Endothelial cell of umbilical vein (primary cell): ENCODE results near the gene DSG3. TPM values are rescaled to one million over a fixed set of nuclear protein-coding genes. Genes with fewer than 3 reads are reported as not detected.

Experiments
- BruUV-seq: library from RNA; stranded (reverse); fragments of 400-500 nt; replicated peaks from 2 replicates; lab custom pipeline; 2021; lab: Mats Ljungman, UMichigan
- CTCF ChIA-PET: fragments of 300-600, 350-600 bp; sonication (Branson Sonifier 250); formaldehyde crosslinking; loops from one replicate; lab custom pipeline; 2021; ENCODE audit warnings: antibody characterized with exemption, inconsistent platforms; lab: Charles Lee
- POLR2A ChIA-PET: fragments of 300-600, 350-600 bp; sonication (Branson Sonifier 250); formaldehyde crosslinking; loops from one replicate; lab custom pipeline; 2021; ENCODE audit warnings: antibody characterized with exemption, inconsistent platforms; lab: Charles Lee
- DNase-seq: peaks from one replicate; pipeline ENCODE4 v3.0.0-alpha.2; 2011; ENCODE audit warnings: low read depth, low spot score
- FAIRE-seq: peaks from 2 replicates; lab custom pipeline; 2011; peaks lifted over from hg19 to GRCh38; lab: Jason Lieb, UNC
- H2AFZ ChIP-seq: 2 replicates; pipeline ENCODE4 v1.6.0; 2012; ENCODE audit warnings: low read depth, low read length, control low read depth, inconsistent platforms
- H3K27ac ChIP-seq: 2 replicates; pipeline ENCODE4 v1.5.1; 2011; ENCODE audit warnings: low read depth, mild to moderate bottlenecking, control low read depth, low read length, moderate library complexity; ENCODE audit not compliant: insufficient read depth
- H3K27me3 ChIP-seq, 2 experiments: 2 replicates each; pipeline versions ENCODE4 v1.6.0 to v1.6.1; 2011; ENCODE audit warnings: low read length in 2 of 2, mixed read lengths in 1 of 2; ENCODE audit not compliant: control insufficient read depth in 2 of 2, insufficient read depth in 2 of 2
- H3K36me3 ChIP-seq, 2 experiments: 2 replicates in 1 of 2; 3 replicates in 1 of 2; pipeline ENCODE4 v1.5.1; 2011; ENCODE audit warnings: low read length in 2 of 2, mild to moderate bottlenecking in 1 of 2, moderate library complexity in 1 of 2; ENCODE audit not compliant: control insufficient read depth in 2 of 2, insufficient read depth in 2 of 2; ENCODE audit errors: extremely low read depth in 1 of 2
- H3K4me1 ChIP-seq: 3 replicates; pipeline ENCODE4 v1.5.1; 2011; ENCODE audit warnings: mild to moderate bottlenecking, low read length; ENCODE audit not compliant: control insufficient read depth, insufficient read depth; ENCODE audit errors: extremely low read depth
- H3K4me2 ChIP-seq: 2 replicates; pipeline ENCODE4 v1.6.1; 2011; ENCODE audit warnings: low read length, control low read depth, mixed read lengths; ENCODE audit not compliant: insufficient read depth
- H3K4me3 ChIP-seq, 3 experiments: fragments of 200-600 bp in 1 of 3; sonication (generic), shearing (Covaris generic) in 1 of 3; replicated peaks in 1 of 3; 2 replicates each; pipeline ENCODE4 v1.5.1; 2011 to 2016; ENCODE audit warnings: control low read depth in 3 of 3, low read length in 3 of 3, mild to moderate bottlenecking in 2 of 3, inconsistent platforms in 1 of 3, low read depth in 1 of 3, moderate library complexity in 1 of 3; ENCODE audit not compliant: insufficient read depth in 1 of 3
- H3K79me2 ChIP-seq: 2 replicates; pipeline ENCODE4 v1.6.0; 2012; ENCODE audit warnings: low read length, inconsistent platforms; ENCODE audit not compliant: control insufficient read depth, insufficient read depth
- H3K9ac ChIP-seq: replicated peaks from 2 replicates; pipeline ENCODE3; 2011; ENCODE audit warnings: low read length, control low read depth; ENCODE audit not compliant: insufficient read depth; ENCODE audit errors: extremely low read depth
- H3K9me1 ChIP-seq: replicated peaks from 3 replicates; pipeline ENCODE4 v1.6.0; 2011; ENCODE audit warnings: mild to moderate bottlenecking, low read length; ENCODE audit not compliant: control insufficient read depth, insufficient read depth; ENCODE audit errors: extremely low read depth
- H3K9me3 ChIP-seq: replicated peaks from 2 replicates; pipeline ENCODE4 v1.5.1; 2012; ENCODE audit warnings: low read length, inconsistent platforms; ENCODE audit not compliant: control insufficient read depth, insufficient read depth
- H4K20me1 ChIP-seq: replicated peaks from 2 replicates; pipeline ENCODE3; 2011; ENCODE audit warnings: mild to moderate bottlenecking, low read length; ENCODE audit not compliant: control insufficient read depth, insufficient read depth; ENCODE audit errors: extremely low read depth
- FOS ChIP-seq: IDR thresholded peaks from 2 replicates; pipeline ENCODE4 v1.6.1; 2011; ENCODE audit warnings: mild to moderate bottlenecking, low read length, moderate library complexity, borderline replicate concordance; ENCODE audit not compliant: insufficient read depth
- GATA2 ChIP-seq: IDR thresholded peaks from 2 replicates; pipeline ENCODE4 v1.7.0; 2011; ENCODE audit warnings: low read depth, mild to moderate bottlenecking, moderate library complexity, mixed read lengths, low read length; ENCODE audit not compliant: insufficient read length, insufficient read depth
- JUN ChIP-seq: IDR thresholded peaks from 2 replicates; pipeline ENCODE4 v1.6.1; 2011; ENCODE audit warnings: borderline replicate concordance, low read depth; ENCODE audit not compliant: insufficient read length, insufficient read depth
- MYC ChIP-seq: IDR thresholded peaks from one replicate; pipeline ENCODE4 v1.6.1; 2011; ENCODE audit warnings: mild to moderate bottlenecking, low read depth, low read length
- POLR2A ChIP-seq: IDR thresholded peaks from 2 replicates; pipeline ENCODE4 v1.6.1; 2012; ENCODE audit warnings: low read depth, mild to moderate bottlenecking, control low read depth, low read length
- dilution Hi-C: fragments of 300-500 bp; cut with MboI; formaldehyde crosslinking; loops from one replicate; pipeline ENCODE4 v1.15.0; 2019; ENCODE audit warnings: low sequenced_read_pairs; ENCODE audit not compliant: extremely low pct_ligation_motif_present
- intact Hi-C: fragments of 100-400 bp; cut with micrococcal nuclease; formaldehyde crosslinking; loops from one replicate; pipeline ENCODE4 v1.10.0; 2022
- polyA plus RNA-seq, 4 experiments: library from polyadenylated mRNA; depleted of rRNA in 3 of 4; stranded (reverse) in 3 of 4; unstranded in 1 of 4; fragments of >200 nt; gene quantifications; 2 replicates each; pipeline versions ENCODE4 v1.2.1 to v1.2.3, GENCODE V29; 2011 to 2012; ENCODE audit warnings: missing spikeins in 1 of 4
- total RNA-seq: library from RNA; stranded (reverse); gene quantifications from 2 replicates; pipeline ENCODE4 v1.2.3, GENCODE V29; 2021
- TF ChIP-seq, protein P1 (sequence below): IDR thresholded peaks from 2 replicates; pipeline ENCODE4 v1.6.1; 2011; ENCODE audit not compliant: insufficient read depth, insufficient read length
- TF ChIP-seq, protein P2 (sequence below), 2 donors: IDR thresholded peaks; 1 replicate in 1 of 2; 2 replicates in 1 of 2; pipeline ENCODE4 v1.5.1; 2011; ENCODE audit warnings: low read length in 2 of 2, mild to moderate bottlenecking in 2 of 2, moderate library complexity in 2 of 2, control low read depth in 1 of 2, inconsistent platforms in 1 of 2, low read depth in 1 of 2; ENCODE audit not compliant: insufficient read depth in 1 of 2; ENCODE audit errors: extremely low read depth in 1 of 2

Gene DSG3
- total and polyA plus RNA-seq, 2 donors (not counting 3 experiments of a cell fraction or from before 2014, with no cell fraction given) = 0.07 TPM; not detected in 1

DNA sequence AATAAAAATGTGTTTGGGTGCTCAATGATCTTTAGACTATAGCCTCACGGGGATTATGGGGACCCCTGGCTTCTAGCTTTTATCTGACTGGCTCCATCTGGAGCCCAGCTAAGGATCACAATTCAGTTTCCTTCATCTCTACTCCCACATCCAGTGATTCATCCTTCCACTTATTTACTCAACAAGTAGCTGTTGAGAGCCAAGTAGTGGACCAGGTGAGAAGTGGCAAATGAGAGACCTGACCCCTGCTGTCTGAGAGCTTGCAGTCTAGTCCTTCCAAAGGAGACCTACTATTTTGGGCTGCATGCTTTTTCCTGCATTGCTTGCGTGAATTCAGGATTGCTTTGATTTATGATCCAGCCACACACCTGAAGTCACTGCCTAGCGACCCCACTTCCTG lies 10.7 kb upstream of the DSG3 start:
- no peak overlapping the region for H3K9ac ChIP-seq
- H3K9me3 ChIP-seq = no peaks in the 10 kb centered on the region
- H3K4me2 ChIP-seq = no peak overlapping the region
- H3K36me3 ChIP-seq = no peaks in the 10 kb centered on the region
- no peaks in the 10 kb centered on the region for H3K9me1 ChIP-seq
- TF ChIP-seq MYC = no peak
- no peak for TF ChIP-seq POLR2A
- no peak for TF ChIP-seq FOS
- TF ChIP-seq JUN = no peak
- H3K79me2 ChIP-seq = no peaks in the 10 kb centered on the region
- no peak overlapping the region for H2AFZ ChIP-seq
- no peaks in the 10 kb centered on the region for H3K27me3 ChIP-seq
- intact Hi-C loops (no loop called here), dilution Hi-C loops (no loop called here)
- H3K4me1 ChIP-seq = no peaks in the 10 kb centered on the region
- H3K27ac ChIP-seq = no peak overlapping the region
- H3K4me3 ChIP-seq = no peak overlapping the region
- ChIA-PET POLR2A (no interaction called here), CTCF (no interaction called here)
- FAIRE-seq (no peak), DNase-seq (no peak)
- H4K20me1 ChIP-seq = no peaks in the 10 kb centered on the region
- no TSS peak for BruUV-seq

DNA sequence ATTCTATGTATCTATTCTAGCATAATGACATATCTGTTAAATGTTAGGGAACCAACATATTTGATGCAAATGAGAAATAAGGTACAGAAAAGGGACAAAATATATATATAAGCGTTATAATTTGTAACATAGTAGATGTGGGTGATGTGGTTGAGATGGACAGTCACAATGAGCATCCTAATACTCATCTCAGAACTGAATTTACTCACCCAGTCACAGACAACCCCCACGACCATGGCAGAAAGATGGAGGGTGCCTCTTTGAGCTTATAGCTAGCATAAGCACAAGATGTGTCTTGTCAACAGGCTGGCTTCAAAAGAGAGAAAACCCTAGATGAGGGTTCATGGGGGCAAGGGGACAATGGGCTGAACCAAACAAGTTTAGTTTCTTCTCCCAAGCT lies 9.1 kb upstream of the DSG3 start:
- FAIRE-seq (no peak), DNase-seq (no peak)
- intact Hi-C loops (no loop called here), dilution Hi-C loops (no loop called here)
- Histone ChIP-seq H3K4me2 (no peak overlapping the region), H3K4me3 (no peak overlapping the region), H3K9me3 (no peaks in the 10 kb centered on the region), H3K36me3 (no peaks in the 10 kb centered on the region), H3K79me2 (no peaks in the 10 kb centered on the region), H4K20me1 (no peaks in the 10 kb centered on the region), H3K4me1 (no peaks in the 10 kb centered on the region), H3K27me3 (no peaks in the 10 kb centered on the region), H3K9ac (no peak overlapping the region), H2AFZ (no peak overlapping the region), H3K27ac (no peak overlapping the region), H3K9me1 (no peaks in the 10 kb centered on the region)
- CTCF ChIA-PET = no interaction called here
- BruUV-seq = no TSS peak
- TF ChIP-seq, protein P1, sequence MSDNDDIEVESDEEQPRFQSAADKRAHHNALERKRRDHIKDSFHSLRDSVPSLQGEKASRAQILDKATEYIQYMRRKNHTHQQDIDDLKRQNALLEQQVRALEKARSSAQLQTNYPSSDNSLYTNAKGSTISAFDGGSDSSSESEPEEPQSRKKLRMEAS = no peak
- TF ChIP-seq FOS (no peak), GATA2 (no peak), JUN (no peak)
- TF ChIP-seq, protein P2, sequence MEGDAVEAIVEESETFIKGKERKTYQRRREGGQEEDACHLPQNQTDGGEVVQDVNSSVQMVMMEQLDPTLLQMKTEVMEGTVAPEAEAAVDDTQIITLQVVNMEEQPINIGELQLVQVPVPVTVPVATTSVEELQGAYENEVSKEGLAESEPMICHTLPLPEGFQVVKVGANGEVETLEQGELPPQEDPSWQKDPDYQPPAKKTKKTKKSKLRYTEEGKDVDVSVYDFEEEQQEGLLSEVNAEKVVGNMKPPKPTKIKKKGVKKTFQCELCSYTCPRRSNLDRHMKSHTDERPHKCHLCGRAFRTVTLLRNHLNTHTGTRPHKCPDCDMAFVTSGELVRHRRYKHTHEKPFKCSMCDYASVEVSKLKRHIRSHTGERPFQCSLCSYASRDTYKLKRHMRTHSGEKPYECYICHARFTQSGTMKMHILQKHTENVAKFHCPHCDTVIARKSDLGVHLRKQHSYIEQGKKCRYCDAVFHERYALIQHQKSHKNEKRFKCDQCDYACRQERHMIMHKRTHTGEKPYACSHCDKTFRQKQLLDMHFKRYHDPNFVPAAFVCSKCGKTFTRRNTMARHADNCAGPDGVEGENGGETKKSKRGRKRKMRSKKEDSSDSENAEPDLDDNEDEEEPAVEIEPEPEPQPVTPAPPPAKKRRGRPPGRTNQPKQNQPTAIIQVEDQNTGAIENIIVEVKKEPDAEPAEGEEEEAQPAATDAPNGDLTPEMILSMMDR (IDR thresholded peaks at IDR 0.05; ENCODE audit: extremely low read depth in 1 of 2, insufficient read depth in 1 of 2, low read depth in 1 of 2, low read length in 2 of 2) = no peak
- POLR2A ChIA-PET = no interaction called here
